A673 (cell line): ENCODE measurements around the gene UTP11.

ENCODE experiments used
- EZH2 ChIP-seq: fragments of 200-600 bp; sonication (generic); IDR thresholded peaks from 2 replicates; pipeline ENCODE4 v1.6.1; 2017; ENCODE audit warnings: borderline replicate concordance, low read depth, mild to moderate bottlenecking, mixed read lengths, antibody characterized with exemption, low read length; ENCODE audit not compliant: poor library complexity, severe bottlenecking
- TF ChIP-seq, protein P1 (sequence below): fragments of 300-800, 200-600 bp; sonication (generic); conservative IDR thresholded peaks from 2 replicates; pipeline ENCODE4 v1.5.1; 2017; ENCODE audit warnings: low read depth, mild to moderate bottlenecking, antibody characterized with exemption, low read length, moderate library complexity, mixed read lengths

DNA sequence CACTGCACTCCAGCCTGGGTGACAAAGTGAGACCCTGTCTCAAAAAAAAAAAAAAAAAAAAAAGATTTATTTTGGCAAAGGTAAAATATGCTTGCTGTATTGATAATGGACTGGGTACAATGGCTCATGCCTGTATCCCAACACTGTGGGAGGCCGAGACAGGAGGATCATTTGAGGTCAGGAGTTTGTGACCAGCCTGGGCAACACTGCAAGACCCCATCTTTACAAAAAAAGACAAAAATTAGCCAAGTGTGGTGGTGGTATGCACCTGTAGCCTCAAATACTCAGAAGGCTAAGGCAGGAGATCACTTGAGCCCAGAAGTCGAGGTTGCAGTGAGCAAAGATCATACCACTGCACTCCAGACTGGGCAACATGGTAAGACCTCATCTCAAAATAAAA, 29.0 kb upstream of the UTP11 start:
- no peak for TF ChIP-seq EZH2
- TF ChIP-seq, protein P1, sequence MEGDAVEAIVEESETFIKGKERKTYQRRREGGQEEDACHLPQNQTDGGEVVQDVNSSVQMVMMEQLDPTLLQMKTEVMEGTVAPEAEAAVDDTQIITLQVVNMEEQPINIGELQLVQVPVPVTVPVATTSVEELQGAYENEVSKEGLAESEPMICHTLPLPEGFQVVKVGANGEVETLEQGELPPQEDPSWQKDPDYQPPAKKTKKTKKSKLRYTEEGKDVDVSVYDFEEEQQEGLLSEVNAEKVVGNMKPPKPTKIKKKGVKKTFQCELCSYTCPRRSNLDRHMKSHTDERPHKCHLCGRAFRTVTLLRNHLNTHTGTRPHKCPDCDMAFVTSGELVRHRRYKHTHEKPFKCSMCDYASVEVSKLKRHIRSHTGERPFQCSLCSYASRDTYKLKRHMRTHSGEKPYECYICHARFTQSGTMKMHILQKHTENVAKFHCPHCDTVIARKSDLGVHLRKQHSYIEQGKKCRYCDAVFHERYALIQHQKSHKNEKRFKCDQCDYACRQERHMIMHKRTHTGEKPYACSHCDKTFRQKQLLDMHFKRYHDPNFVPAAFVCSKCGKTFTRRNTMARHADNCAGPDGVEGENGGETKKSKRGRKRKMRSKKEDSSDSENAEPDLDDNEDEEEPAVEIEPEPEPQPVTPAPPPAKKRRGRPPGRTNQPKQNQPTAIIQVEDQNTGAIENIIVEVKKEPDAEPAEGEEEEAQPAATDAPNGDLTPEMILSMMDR = no peak
